Epithelial cell of proximal tubule (primary cell): ENCODE measurements around the gene TBC1D4. TPM values are rescaled to one million over a fixed set of nuclear protein-coding genes. Genes with fewer than 3 reads are reported as not detected.

Source experiments
- DNase-seq: peaks from one replicate; pipeline ENCODE4 v3.0.0-alpha.2; 2011; ENCODE audit warnings: low read depth
- H3K4me3 ChIP-seq: 2 replicates; pipeline ENCODE4 v1.5.1; 2011; ENCODE audit warnings: low read depth, mild to moderate bottlenecking, low read length
- CTCF ChIP-seq: conservative IDR thresholded peaks from 2 replicates; pipeline ENCODE4 v1.5.1; 2012; ENCODE audit warnings: low read depth, mild to moderate bottlenecking, low read length
- total RNA-seq: library from RNA; depleted of rRNA; stranded (reverse); fragments of >200 nt; gene quantifications from 2 replicates; pipeline ENCODE4 v1.2.3, GENCODE V29; 2015

Gene TBC1D4
- total RNA-seq, 1 donor from 2014 or later, result 20.9 TPM

- H3K4me3 ChIP-seq, result no peak overlapping the region
- DNase-seq, result no peak
- TF ChIP-seq CTCF, result no peak
Observed at GRCh38 chr13:75454497-75454896, 27.5 kb downstream of the TBC1D4 start.

GRCh38 chr13:75452564-75452963 is 29.4 kb downstream of the TBC1D4 start:
- DNase-seq, result no peak
- no peak for TF ChIP-seq CTCF
- peak overlapping the region; percentile 40 for H3K4me3 ChIP-seq

- TF ChIP-seq CTCF, result no peak
- no peak overlapping the region for H3K4me3 ChIP-seq
- no peak for DNase-seq
Observed at GRCh38 chr13:75447493-75447892, 34.5 kb downstream of the TBC1D4 start.

GRCh38 chr13:75446874-75447273 is 35.1 kb downstream of the TBC1D4 start:
- no peak for TF ChIP-seq CTCF
- no peak overlapping the region for H3K4me3 ChIP-seq
- DNase-seq, result no peak

GRCh38 chr13:75445717-75446499 is 36.1 kb downstream of the TBC1D4 start:
- H3K4me3 ChIP-seq, result no peak overlapping the region
- TF ChIP-seq CTCF, result no peak
- no peak for DNase-seq

GRCh38 chr13:75444016-75444415 is 38.0 kb downstream of the TBC1D4 start:
- no peak for TF ChIP-seq CTCF
- H3K4me3 ChIP-seq, result no peak overlapping the region
- DNase-seq, result no peak

GRCh38 chr13:75443356-75443958 is 38.5 kb downstream of the TBC1D4 start:
- no peak for TF ChIP-seq CTCF
- no peak for DNase-seq
- H3K4me3 ChIP-seq, result peak overlapping the region; percentile 38
